ENCODE data around the gene SH2D4B.

SH2D4B gene

GRCh38 chr10:80504158-80504811 is 33.4 kb upstream of the SH2D4B start:
- DNase-seq: no peak

GRCh38 chr10:80504897-80505465 is 32.7 kb upstream of the SH2D4B start:
- DNase-seq: no peak

DNA sequence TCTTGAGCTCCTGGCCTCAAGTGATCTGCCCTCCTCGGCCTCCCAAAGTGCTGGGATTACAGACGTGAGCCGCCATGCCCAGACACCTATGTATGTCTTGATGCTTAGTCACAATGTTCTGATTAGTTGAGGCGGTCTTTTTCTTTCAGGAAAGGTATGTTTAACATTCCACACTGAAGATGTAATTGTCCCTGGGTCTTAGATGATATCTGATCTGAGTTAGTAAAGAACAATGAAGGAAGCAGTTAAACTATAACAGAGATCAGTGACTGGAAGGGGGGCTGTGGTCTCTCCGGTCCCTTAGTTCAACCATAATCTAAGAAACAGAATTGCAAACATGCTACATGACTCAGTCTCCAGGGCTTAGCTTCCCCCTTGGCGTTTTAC is 31.5 kb upstream of the SH2D4B start:
- peak; percentile 83 for DNase-seq

GRCh38 chr10:80506836-80507487 is 30.7 kb upstream of the SH2D4B start:
- DNase-seq: no peak

DNA sequence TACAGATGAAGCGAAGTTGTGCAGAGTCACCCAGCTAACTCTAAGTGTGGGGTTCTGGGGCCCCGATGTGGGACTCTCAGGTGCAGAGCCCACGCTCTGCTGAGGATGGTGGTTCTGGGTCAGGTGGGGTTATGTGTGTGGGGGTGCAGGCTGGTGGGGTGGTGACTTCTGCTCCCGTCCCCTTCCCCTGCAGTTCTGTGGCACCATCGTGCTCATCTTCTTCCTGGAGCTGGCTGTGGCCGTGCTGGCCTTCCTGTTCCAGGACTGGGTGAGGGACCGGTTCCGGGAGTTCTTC is 28.6 kb upstream of the SH2D4B start:
- DNase-seq: no peak

GRCh38 chr10:80509403-80510161 is 28.1 kb upstream of the SH2D4B start:
- peak; percentile 82 for DNase-seq

DNA sequence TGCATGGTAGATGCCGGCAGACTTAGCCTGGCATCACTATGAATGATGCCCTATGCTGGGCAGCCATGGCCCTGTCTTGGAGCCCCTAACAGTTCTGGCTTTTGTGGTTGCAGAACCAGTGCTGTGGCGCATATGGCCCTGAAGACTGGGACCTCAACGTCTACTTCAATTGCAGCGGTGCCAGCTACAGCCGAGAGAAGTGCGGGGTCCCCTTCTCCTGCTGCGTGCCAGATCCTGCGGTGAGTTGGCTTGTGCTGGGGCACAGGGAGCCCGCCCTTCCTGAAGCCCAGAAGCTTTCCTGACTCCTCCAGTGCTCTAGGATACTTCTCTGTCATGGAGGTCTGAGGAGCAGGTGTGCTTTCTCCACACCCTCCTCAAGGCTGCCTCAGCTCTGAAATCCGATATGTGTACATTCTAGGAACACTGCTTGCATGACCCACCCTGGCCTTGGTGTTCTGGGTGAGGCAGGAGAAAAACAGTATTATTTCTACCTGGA is 25.6 kb upstream of the SH2D4B start:
- DNase-seq: no peak

DNA sequence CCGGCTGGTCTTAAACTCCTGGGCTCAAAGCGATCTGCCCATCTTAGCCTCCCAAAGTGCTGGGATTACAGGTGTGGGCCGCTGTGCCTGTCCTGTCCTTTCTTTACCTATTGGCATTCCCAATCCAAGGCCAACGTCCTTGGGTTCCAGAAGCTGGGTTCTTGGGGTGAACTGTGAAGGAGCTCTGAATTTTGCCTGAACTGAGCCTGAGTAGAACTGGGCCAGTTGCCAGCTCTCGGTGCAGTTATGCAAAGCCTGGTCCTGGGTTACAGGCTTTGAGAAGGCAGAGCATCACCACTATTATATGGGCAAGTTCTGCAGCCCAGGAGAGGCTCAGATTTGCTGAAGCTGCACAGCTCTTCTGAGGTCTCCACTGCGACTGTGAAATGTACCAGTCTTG is 24.6 kb upstream of the SH2D4B start:
- DNase-seq: no peak

- DNase-seq: no peak
Observed at GRCh38 chr10:80515511-80515910, 22.2 kb upstream of the SH2D4B start.

DNA sequence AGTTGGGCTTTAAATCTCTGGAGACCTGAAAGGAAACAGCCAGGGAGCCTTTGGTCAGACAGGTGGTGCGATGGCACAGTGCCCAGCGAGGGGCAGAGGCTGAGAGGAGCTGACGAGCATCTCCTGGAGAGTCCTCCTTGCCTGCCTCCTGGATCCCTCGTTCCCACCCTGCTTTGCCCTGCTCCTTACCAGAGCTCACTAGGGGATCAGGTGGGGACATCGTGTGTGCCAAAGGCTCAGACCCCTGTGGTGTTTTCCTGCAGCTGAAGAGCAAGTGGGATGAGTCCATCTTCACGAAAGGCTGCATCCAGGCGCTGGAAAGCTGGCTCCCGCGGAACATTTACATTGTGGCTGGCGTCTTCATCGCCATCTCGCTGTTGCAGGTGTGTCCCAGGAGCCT is 21.8 kb upstream of the SH2D4B start:
- DNase-seq: no peak

DNA sequence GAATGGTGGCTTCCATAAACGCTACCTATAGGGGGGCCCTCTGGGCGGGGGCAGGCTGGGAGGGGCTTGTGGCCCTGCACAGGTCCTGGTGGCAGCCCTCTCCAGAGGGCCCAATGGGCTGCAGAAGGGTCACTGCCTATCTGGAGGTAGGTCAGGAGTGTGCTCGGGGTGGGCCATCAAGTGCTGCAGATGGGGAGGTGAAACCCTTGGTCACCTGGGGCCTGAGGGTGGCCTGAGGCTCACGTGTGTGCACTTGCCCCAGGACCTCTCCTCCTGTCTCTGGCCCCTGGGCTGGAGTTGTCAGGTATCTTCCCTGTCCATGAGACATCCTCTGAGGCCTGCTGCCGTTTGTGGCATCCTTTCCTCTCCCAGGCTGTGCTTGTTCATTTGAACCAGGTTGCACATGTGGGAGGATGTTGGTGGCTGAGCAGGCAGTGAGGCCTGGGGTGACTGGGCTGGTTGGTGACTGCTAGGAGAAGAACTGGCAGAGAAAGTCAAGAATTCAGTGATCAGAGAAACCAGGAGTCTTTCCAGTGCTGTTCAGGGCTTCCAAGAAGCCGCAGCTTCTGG is 21.1 kb upstream of the SH2D4B start:
- no peak for DNase-seq

DNA sequence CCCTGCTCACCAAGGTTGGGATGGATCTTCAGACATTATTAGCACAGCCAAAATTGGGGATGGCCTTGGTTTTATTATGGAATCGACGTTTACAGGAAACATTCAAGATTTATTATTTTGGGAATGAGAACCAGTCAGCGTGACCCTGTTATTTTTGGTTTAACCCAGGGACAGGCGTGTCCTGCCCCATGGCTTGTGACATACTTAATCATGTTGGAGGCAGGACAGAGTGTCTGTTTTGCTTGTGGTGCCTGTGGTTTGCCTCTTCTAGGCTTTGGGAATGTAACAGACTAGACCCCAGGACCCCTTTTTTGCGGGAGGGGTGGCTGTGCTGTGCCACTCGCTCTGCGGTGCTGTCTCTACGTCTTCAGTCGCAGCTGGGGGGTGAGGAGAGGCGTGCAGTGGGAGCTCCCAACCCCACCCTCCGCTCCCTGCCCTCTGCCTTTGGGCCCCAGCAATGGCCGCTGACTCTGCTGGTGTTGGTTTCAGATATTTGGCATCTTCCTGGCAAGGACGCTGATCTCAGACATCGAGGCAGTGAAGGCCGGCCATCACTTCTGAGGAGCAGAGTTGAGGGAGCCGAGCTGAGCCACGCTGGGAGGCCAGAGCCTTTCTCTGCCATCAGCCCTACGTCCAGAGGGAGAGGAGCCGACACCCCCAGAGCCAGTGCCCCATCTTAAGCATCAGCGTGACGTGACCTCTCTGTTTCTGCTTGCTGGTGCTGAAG is 20.1 kb upstream of the SH2D4B start:
- DNase-seq: no peak

GRCh38 chr10:80518143-80518806 is 19.4 kb upstream of the SH2D4B start:
- no peak for DNase-seq

DNA sequence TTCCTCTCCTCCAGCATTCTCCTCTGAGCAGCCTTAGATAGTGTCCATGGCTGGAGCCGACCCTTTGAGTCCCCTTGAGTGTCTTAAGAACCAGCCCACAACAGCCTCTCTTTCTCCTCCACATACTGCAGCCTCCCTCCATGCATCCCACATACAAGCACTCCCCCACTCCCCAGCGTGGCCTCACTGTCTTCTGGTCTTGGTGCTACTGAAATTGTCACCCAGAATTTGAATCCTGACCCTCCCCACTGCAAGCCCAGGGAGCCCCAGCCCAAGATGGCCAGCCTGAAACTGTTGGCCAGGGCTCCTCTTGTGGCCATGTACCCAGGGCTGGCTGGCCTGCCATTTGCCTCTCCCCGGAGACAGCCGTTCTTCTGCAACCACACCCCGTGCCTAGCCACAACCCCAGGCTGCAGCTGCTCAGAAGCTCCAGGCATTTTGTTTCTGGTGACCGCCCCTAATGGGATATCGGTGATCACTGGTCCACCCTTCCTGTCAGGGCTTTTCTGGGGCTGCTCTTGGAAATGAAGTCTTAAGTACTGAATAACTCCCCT is 18.8 kb upstream of the SH2D4B start:
- no peak for DNase-seq

DNA sequence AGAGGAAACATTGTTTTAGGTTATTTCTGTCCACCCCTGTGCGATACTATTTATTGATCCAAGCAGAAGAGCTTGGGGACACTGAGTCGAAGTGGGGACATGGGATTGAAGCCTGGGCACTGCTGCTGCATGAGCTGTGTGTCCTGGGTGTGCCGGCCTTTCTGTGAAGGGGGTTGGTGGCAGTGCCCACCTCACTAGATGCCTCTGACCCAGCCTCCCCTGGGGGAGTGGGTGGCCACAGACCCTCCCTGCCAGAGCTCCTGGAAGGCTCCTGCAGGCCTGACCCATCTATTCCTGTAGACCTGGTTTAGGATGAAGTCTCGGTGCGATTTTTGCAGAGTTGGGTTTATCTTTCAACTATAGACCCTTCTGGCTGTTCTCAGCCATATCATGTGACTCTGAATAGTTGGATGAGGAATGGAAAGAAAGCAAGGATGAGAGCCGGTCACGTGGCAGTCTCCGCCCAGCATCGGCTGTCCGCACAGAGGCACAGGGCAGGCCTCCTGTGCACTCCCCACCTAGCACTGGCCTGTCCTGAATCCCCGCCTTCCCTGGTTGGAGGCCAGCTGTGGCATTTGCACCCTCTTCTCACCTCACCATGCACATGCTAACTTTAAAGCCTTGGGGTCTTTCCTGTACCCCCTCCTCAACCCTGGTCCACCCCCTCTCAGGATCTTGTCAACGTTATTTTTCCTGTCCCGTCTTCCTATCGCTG is 17.6 kb upstream of the SH2D4B start:
- DNase-seq: no peak

GRCh38 chr10:80520661-80521470 is 16.8 kb upstream of the SH2D4B start:
- DNase-seq: no peak

GRCh38 chr10:80522756-80523363 is 14.8 kb upstream of the SH2D4B start:
- no peak for DNase-seq

DNA sequence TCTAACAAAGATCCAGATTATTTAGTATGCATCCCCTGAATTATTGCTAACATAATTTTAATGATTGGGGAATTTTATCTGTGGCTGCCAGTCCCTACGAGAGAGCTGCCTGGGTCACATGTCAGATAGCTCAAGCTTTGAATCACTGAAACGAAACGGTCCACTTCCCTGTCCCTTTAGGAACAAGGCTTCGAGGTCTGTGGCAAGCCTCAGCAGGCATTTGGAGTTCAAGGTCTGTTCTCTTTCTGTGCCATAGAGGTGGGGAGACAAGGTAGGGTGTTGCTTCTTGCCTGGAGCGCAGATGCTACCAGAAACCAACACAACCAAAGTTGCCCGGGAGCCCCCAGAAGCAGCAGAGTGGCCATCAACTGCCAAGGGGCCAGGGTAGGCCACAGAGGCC is 13.9 kb upstream of the SH2D4B start:
- no peak for DNase-seq

- DNase-seq: no peak
Observed at GRCh38 chr10:80524190-80524909, 13.4 kb upstream of the SH2D4B start.

Data from fibroblast of skin of abdomen (primary cell).